HG03457 (cell line): ENCODE results near the gene ART5.

ENCODE experiments used
- ATAC-seq: cut with Tn5 transposase; IDR thresholded peaks from one replicate; pipeline ENCODE4 v1.9.1; 2021; ENCODE audit warnings: moderate number of reproducible peaks; ENCODE audit not compliant: unreplicated experiment

ART5 gene

GRCh38 chr11:3641701-3642070 lies at the start of gene ART5:
ART5 (minus strand) TSS chr11:3641992; CDS start chr11:3641862, 130 bp downstream.
- no peak for ATAC-seq

GRCh38 chr11:3686751-3687150 lies 45.0 kb upstream of the ART5 start:
- ATAC-seq, result no peak

- no peak for ATAC-seq
Observed at GRCh38 chr11:3685923-3686322, 44.1 kb upstream of the ART5 start.

DNA sequence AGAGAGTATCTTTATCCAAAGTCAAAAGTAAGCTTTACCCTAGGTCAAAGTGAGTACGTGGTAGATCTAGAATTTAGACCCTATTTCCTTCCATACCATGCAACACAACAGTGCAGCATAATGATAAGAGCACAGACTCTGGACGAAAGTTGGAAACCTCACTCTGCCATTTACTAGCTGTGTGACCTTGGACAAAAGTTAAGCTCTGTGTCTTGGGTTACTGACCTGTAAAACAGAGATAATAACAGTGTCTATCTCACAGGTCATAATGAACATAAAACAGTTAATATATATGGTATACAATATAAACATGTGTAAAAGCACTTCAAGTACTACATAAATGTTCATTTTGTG lies 43.0 kb upstream of the ART5 start:
- no peak for ATAC-seq

- no peak for ATAC-seq
Observed at GRCh38 chr11:3684129-3684818, 42.5 kb upstream of the ART5 start.

- no peak for ATAC-seq
Observed at GRCh38 chr11:3683039-3683438, 41.2 kb upstream of the ART5 start.

- no peak for ATAC-seq
Observed at GRCh38 chr11:3679077-3679476, 37.3 kb upstream of the ART5 start.

- ATAC-seq, result no peak
Observed at GRCh38 chr11:3675971-3676370, 34.2 kb upstream of the ART5 start.

DNA sequence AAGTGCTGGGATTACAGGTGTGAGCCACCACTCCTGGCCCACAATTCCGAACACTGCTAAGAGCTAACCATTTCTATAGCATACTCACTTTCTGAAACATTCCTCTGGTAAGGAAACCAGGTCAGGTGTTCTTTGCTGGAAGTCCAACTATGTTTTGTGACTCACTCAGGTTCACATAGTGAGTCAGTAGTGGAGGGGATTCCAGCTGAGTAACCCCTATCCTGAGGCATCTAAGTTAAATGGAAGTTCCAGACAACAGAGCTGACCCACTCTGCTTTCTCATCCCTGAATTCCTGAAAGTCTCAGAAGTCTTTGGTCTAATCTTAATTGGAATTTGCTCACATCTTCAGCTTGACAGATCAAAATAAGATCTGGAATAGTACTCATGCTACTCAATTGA lies 32.4 kb upstream of the ART5 start:
- ATAC-seq, result no peak

DNA sequence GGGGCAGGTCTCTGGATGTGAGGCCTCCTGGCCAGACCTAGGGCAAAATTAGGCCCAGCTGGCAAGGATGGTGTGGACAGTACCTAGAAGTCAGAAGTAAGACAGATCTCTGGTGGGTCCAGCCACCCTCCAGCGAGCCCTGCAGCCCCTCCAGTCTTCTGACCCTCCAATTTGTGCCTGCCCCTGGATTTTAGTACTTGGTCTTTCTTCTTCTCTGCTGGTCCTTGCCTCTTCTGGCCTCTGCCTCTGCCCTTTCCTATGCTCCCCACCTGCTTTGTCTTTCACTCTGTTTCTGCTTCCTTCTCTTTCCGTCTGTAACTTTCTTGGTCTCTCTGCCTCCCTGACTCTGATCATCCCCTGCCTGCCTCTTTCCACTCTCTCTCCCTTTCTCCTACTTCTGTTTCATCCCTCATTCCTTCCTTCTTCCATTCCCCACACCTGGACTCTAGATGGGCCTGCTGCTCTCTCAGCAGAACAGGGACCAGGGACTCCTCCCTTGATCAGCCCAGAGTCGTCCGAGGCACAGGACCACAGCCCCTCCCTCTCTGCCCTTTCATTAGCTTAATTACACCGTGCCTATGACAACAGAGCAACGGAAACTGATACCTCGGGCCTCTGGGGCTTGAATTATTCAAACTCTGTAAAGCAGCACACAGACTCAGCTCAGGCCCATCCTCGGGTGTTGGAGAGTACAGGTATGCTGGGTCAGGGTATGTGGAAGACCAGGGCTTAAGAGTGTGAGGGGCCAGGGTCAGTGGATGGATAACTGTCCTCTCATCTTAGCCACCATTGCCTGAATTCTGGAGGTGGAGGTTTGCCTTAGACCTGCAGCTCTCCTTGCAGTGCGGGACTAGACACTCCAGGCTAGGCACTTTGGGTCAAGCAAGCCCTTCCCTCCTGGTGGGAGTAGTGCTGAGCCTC lies 29.8 kb upstream of the ART5 start, which contains the start of gene CHRNA10:
CHRNA10 (minus strand) TSS at position 51 of the 921 bp plus-strand sequence. CDS start 72 bp downstream, outside the sequence.
- ATAC-seq, result no peak

GRCh38 chr11:3669742-3670183 lies 28.0 kb upstream of the ART5 start:
- no peak for ATAC-seq

DNA sequence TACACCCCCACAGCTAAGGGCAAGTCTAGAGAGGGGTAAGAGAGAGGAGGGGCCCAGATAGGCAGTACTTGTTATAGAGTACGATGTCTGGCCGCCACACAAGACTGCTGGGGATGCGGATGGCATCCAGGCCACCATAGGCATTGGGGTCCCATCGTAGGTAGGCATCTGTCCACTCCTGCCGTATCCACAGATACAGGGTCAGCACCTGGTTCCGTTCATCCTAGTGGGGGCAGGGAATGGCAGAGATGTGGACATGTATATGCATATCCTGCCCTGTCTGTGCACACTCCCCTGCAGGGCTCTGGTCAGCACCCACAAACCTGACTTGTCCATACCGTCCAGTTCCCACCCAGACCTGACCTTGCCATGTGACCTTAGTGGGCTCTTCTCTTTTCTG lies 27.3 kb upstream of the ART5 start:
- no peak for ATAC-seq

- ATAC-seq, result no peak
Observed at GRCh38 chr11:3667149-3668035, 25.6 kb upstream of the ART5 start.

- no peak for ATAC-seq
Observed at GRCh38 chr11:3666023-3666530, 24.3 kb upstream of the ART5 start.

- ATAC-seq, result no peak
Observed at GRCh38 chr11:3665336-3666022, 23.7 kb upstream of the ART5 start.

DNA sequence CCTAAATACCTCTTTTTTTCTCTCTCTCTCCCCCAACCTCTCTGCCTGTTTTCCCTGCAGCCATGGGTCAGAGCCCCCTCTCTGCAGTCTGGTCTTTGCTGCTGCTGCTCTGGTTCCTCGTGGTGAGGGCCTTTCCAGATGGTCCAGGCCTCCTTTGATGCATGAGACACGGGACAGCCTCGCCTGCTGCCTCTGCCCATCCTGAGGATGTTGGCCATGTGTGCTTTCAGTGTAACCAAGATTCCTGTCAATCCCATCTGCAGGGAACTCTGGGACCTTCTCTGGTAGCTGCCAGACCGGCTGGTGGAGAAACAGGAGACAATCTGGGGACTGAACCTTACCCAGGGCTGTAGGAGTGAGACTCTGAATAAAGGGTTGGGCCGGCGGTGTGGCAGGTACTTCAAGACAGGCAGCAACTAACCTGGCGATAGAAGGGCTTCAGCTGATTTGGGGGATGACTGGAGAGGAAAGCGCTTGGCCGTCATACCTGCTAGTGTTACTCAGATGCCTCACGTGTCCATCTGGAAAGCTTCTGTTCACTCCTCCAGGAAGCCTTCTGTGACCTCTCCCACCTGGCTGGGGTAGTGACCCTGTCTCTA lies 22.3 kb upstream of the ART5 start:
- ATAC-seq, result no peak

GRCh38 chr11:3662856-3663255 lies 21.1 kb upstream of the ART5 start:
- no peak for ATAC-seq

GRCh38 chr11:3660960-3661359 lies 19.2 kb upstream of the ART5 start:
- no peak for ATAC-seq

GRCh38 chr11:3659595-3660515 lies 18.1 kb upstream of the ART5 start:
- no peak for ATAC-seq
